GM19463 (cell line): ENCODE results near the gene DNAJB9.

Experiments
- ATAC-seq: cut with Tn5 transposase; IDR thresholded peaks from one replicate; pipeline ENCODE4 v1.9.1; 2021; ENCODE audit warnings: mild to moderate bottlenecking, moderate library complexity; ENCODE audit not compliant: unreplicated experiment

The DNAJB9 gene

DNA sequence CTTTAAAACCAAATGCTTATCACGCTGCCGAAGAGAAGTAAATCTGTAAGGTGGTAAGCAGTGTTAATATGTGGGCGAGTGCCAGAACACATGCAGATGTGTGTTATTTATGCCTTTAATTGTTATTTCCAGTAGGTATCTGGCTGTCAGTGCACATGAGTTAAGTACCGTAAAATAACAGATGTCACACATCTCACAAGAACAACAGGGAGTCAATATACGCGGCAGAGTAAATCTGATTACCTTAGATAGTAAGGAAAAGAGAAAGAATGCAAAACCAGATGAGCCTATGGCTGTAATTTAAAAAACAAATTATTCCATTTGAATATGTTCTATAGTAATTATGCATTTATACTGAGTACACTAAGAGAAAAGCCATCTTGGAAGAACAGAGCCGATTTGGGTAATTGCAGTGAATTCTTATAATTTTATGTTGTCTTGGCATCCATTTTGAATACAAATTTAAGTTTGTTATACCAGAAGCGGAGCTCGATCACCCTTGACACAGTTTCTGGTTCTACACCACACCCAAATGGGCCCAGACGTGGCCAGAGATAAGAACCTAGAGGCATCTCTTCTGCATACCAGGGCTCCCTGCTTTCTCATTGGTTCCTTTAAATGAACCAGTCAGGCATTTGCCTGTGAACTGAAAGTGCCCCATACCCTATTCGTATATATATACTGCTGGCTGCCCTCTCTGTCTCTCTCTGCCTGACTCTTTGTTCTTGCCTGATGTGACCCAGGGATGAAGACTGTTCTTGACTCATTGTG lies 34.8 kb downstream of the DNAJB9 start:
- no peak for ATAC-seq

DNA sequence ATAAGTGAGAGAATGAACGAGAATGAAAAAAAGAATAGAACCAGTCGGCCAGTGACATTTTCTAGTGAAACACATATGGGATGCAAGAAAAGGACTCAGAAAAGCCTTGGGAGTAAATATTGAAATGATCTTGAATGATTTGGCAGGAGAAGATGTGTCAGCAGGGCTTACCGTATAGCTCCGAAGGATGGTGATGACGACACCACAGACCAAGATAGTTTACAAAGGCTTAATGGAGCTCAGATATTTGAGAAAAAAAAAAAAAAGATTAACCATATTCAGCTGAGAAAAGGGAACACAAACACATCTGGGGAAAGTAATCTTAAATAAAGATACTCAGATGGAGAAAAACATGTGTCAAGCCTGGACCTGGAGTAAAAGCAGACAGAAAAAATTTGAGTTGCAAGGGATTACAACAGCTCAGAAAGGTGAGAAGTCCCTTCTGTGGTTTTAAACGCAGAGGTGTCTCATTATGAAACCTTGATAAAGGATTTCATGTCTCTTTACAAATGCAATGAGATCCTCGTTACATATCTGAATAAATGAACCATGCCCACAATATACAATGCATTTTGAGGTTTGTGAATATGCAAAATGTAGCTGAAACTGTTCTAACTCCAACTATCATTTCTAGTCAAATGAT lies 36.0 kb downstream of the DNAJB9 start:
- no peak for ATAC-seq

DNA sequence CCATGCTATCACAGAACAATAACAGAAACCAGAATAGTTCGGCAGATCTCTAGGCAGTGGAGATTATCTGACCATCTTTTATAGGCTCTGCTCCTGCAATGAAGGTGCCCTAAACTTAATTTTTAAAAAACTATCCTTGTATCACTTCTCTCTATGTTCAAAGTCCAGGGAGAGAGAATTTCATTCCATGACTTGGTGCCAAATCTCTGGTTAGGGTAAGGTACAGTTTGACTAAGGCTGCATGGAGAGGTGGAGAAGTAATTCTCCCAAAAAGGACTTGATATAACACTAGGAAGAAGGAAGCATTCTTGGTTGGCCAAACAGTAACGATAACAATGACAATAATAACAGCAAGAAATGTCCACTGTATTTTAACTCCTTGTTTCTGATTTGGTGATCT lies 40.0 kb downstream of the DNAJB9 start:
- no peak for ATAC-seq

- no peak for ATAC-seq
These were observed 41.6 kb downstream of the DNAJB9 start for GRCh38 chr7:108611268-108611667.

GRCh38 chr7:108613147-108613948 lies 43.7 kb downstream of the DNAJB9 start:
- ATAC-seq, result peak; percentile 78

DNA sequence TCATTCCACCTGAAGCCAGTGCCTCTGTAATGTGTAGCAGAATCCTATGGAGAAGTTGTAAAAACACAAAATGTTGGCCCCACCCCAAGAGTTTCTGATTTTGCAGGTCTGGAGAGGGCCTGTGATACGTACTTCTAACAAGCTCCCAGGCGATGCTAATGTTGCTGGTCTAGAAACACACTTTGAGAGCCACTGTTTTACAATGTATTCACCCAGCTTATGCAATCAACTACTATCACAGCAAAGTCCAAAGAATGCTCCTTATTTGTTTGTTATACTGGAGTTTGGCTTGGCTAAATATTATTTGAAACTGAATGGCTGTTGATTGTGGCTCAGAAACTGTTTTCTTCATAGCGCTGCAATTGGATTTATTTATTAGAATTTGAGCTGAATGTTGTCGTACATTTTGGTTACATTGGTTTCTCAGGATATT lies 44.3 kb downstream of the DNAJB9 start:
- ATAC-seq, result no peak

GRCh38 chr7:108614896-108615295 lies 45.2 kb downstream of the DNAJB9 start:
- ATAC-seq, result no peak

DNA sequence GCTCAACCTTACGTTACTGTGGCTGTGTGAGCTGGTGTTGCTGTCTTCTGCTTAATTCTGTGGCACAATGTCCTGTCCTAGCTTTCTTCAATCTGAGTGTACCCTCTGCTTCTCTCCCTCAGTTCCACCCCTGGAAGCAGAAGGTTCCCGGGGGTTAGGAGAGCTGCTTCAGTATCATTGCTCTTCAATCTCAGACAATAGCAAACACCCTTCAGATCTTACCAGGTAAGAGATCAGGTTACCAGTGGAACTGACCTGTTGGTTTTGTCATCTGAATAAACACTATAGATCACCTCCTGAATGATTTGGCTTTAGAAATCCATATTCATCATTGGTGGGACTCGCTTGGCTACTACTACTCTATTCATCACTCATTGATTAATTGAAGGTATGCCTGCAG lies 48.4 kb downstream of the DNAJB9 start:
- ATAC-seq, result no peak

GRCh38 chr7:108623220-108623619 lies 53.5 kb downstream of the DNAJB9 start:
- no peak for ATAC-seq
